HG02759 (cell line): ENCODE measurements around the gene KIAA0513.

Experiments used
- ATAC-seq: cut with Tn5 transposase; IDR thresholded peaks from one replicate; pipeline ENCODE4 v1.9.1; 2021; ENCODE audit warnings: mild to moderate bottlenecking, moderate library complexity; ENCODE audit not compliant: unreplicated experiment

KIAA0513 gene

GRCh38 chr16:85129876-85130704 is 102.5 kb downstream of the KIAA0513 start:
- ATAC-seq: no peak

GRCh38 chr16:85130705-85131028 is 103.1 kb downstream of the KIAA0513 start:
- ATAC-seq: no peak

DNA sequence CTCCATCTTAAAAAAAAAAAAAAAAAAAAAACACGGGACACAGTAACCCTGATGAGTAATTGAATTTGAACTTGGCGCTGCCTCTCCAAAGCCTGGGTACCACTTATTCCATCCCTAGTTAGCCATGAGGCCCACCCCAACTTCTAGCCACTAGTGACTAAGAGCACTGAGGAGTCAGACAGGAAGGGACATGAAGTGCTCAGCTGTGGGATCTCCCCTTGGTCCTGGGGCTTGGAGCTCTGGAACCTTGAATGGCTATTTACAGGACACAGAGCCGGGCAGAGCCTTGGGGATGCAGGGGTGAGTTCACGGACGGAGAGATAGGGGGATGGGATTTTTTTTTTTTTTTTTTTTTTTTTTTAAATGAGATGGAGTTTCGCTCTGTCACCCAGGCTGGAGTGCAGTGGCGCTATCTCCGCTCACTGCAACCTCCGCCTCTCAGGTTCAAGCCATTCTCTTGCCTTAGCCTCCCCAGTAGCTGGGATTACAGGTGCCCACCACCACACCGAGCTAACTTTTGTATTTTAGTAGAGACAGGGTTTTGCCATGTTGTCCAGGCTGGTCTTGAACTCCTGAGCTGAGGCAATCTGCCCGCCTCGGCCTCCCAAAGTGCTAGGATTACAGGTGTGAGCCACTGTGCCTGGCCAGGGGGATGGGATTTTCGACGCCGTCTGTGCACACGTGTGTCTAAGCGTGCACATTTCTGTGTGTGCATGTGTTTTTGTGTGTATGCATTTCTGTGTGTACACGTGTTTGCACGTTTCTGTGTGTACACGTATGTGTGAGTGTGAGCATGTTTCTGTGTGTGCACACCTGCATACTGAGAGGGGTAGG is 105.1 kb downstream of the KIAA0513 start:
- ATAC-seq: no peak

- no peak for ATAC-seq
Measured at GRCh38 chr16:85133290-85133599, 105.7 kb downstream of the KIAA0513 start.

GRCh38 chr16:85134076-85134788 is 106.6 kb downstream of the KIAA0513 start:
- no peak for ATAC-seq

- no peak for ATAC-seq
Measured at GRCh38 chr16:85134789-85135142, 107.2 kb downstream of the KIAA0513 start.

DNA sequence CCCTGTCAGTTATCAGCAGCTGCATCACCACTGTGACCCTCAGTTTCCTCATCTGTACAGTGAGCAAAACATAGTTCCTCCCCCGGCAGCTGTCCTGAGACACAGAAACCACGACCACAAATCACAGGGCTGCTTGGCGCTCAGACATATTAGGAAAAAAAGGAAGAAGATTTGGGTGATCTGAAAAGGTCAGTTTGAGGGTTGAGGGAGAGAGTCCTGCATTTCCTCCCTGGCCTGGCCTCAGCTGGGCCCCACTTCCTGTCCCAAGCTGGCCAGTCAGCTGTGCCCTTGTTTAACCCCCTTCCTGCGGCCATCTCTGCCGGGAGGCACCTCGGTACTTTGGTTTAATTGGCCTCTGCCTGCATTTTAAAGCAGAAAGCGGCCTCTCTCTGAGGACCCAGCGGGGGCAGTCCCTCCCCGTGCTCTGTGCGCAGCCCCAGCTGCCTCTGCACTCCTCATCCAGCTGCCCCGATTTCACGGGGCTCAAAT is 108.7 kb downstream of the KIAA0513 start:
- no peak for ATAC-seq

- no peak for ATAC-seq
Measured at GRCh38 chr16:85136702-85137322, 109.2 kb downstream of the KIAA0513 start.

GRCh38 chr16:85137323-85138072 is 109.9 kb downstream of the KIAA0513 start:
- no peak for ATAC-seq

DNA sequence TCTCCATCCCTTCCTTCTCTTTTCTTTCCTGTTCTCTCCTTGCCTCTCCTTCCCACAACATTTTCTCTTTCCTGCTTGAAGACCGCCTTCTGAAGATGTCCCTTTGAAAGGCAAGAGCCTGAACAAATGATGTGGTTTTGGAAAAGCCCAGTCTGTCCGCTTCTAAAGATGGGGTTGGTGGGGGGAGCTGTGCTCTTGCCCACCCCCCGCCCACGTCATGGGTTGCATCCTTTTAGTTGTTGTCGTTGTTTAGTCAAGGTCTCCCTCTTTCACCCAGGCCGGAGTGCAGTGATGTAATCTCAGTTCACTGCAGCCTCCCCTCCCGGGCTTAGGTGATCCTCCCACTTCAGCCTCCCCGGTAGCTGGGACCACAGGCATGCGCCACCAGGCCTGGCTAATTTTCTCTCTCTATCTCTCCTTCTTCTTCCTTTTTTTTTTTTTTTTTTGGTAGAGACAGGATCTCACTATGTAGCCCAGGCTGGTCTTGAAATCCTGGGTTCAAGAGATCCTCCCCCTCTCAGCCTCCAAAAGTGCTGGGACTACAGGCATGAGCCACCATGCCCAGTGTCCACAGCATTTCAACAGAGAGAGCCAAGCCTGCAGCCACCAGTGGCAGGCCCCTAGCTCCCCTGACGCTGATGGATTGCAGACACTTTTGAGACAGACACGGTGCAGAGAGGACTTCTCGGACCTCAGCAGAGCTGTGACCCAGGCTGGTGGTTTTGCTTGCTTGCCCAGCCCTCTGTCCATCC is 110.7 kb downstream of the KIAA0513 start:
- ATAC-seq: no peak

GRCh38 chr16:85138825-85139627 is 111.4 kb downstream of the KIAA0513 start:
- no peak for ATAC-seq

- no peak for ATAC-seq
Measured at GRCh38 chr16:85139881-85140339, 112.3 kb downstream of the KIAA0513 start.

- ATAC-seq: no peak
Measured at GRCh38 chr16:85140455-85141012, 112.9 kb downstream of the KIAA0513 start.

DNA sequence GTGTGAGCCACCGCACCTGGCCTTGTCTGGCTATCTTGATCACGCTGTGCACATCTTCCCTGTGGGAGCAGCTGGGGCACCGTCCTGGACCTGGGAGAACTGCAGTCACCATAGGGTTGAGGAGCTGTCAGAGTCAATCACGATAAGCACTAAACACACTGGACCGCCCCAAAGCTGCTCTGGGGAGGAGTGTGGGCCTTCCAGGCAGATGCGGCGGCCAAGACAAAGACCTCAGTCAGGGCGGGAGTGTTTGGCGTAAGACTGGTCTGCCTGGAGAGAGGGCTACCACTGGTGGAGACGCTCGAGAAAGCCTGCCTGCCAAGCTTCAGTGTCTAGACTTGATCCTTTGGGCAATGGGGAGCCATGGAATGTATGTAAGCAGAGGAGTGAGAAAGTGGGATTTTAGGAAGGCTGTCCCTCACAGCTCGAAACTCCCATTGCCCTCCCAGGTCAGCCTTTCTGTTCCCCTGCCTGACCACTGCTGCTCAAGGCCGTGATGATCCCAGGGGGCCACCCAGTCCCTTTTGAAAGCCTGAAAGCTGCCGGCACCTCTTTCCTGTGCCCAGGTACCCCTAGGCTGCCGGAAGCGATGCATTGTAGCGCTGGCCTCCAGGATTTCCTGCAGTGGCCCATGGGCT is 114.0 kb downstream of the KIAA0513 start:
- no peak for ATAC-seq

GRCh38 chr16:85142129-85142513 is 114.5 kb downstream of the KIAA0513 start:
- ATAC-seq: no peak

- ATAC-seq: no peak
Measured at GRCh38 chr16:85142771-85143211, 115.2 kb downstream of the KIAA0513 start.
